Kasumi-1 (cell line): ENCODE data around the gene TMEM14B.
A peak's percentile ranks its signal among the peaks of the same experiment; 100 is the strongest.
"Not testable (repeated sequence)": the region's sequence is repeated elsewhere in the genome, so short reads cannot be mapped to it uniquely, and the experiment has no call there.

ENCODE experiments used
- DNase-seq, 2 experiments: peaks; one replicate each; lab custom pipeline; 2025; lab: John Stamatoyannopoulos, UW

The TMEM14B gene

GRCh38 chr6:10746915-10747250 is 722 bp upstream of the TMEM14B start:
- no peak for DNase-seq

DNA sequence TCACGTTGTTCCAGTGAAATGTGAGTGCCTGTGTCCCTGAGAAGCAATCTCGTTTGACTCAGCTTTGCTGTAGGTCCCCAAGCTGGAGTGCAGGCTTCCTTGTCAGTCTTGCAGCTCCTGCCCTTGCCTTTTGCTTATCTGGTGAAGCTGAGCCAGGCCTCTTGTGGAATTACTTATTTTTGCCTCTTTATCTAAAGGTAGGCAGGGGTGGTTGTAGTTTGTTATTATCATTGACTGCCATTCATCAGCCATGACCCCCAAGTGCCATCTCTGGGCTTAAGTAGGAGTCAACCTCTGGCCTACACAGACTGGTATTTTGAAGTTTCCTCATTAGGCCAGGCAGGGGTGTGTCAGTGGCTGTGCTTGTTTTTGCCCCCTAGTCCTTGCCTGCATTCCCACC is 2.1 kb downstream of the TMEM14B start:
- DNase-seq = no peak

- DNase-seq = not testable (repeated sequence)
These were observed 3.0 kb downstream of the TMEM14B start for GRCh38 chr6:10750568-10750967.

DNA sequence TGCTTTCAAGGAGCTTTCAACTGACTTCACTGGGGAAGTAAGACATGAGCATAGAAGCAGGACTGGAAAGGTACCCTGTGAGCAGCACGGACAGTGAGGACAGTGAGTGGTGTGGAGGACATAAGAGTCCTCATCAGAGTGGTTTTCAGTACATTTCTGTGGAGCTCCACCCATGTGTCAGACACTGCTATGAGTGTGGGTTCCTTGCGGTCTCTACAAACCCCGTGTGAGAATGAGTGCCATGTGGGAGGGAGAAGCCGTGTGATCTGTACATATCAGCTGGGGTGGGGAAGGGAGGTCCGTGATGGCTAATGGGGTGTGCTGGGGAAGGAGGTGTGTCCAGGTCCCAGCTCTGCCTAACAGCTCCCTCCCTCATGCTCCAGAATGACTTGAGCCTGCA is 4.2 kb downstream of the TMEM14B start:
- DNase-seq = not testable (repeated sequence)

GRCh38 chr6:10756085-10756484 is 8.5 kb downstream of the TMEM14B start:
- no peak for DNase-seq

DNA sequence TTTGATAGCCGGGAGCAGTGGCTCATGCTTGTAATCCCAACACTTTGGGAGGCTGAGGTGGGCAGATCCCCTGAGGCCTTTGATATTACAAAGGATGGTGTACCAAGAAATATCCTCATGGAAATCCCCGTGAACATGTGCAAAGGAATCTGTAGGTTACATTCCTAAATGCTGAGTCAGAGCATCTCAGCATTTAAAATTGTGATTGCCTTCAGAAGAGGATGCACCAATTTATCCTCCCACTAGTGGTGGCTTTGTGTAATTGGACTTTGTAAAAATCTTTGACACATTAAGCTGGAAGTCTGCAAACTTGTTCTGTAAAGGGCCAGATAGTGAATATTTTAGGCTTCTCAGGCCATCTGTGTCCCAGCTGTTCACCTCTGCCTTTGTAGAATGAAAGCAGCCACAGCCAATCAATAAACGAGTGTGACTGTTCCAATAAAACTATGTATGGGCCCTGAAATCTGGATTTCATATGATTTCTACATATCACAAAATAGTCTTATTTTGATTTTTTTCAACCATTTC is 11.8 kb downstream of the TMEM14B start:
- peak; percentile 55 to 67 for DNase-seq

DNA sequence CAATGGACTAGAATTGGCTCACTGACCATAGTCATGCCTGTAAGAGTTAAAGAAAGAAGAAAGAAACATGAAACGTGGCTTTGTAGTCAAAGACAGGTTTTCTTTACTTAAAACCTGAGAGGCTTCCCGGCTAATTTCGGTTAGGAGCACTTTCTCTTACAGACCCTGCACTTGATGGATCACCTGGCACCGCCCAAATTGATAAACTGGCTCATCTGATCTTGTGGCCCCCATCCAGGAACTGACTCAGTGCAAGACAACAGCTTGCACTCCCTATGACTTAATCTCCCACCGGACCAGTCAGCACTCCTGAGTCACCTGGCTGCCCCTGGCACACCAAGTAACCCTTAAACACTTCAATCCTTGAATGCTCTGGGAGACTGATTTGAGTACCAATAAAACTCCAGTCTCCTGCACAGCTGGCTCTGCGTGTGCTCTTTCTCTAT is 12.3 kb downstream of the TMEM14B start:
- DNase-seq = no peak

- DNase-seq = no peak
These were observed 15.4 kb downstream of the TMEM14B start for GRCh38 chr6:10763006-10763405.

- DNase-seq = no peak
These were observed 21.8 kb downstream of the TMEM14B start for GRCh38 chr6:10769419-10769818.

GRCh38 chr6:10771371-10771894 is 23.8 kb downstream of the TMEM14B start:
- DNase-seq = no peak

- DNase-seq = no peak
These were observed 30.6 kb downstream of the TMEM14B start for GRCh38 chr6:10778230-10778629.

DNA sequence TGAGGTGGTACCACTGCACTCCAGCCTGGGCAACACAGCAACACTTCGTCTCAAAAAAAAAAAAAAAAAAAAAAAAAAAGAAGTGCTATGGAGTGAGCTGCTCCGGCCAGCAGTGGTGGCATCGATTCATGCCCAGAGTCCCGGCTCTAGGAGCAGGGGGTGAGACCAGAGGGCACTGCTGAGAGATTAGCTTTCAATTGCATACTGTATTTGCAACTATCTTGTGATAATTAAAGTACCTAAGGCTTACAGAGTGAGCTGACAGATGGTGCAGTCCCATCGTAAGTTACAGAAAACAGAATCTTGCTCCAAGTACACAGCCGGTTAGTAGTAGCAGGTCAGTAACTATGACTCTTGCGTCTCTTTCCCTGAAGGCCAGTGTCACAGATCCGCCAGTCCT is 31.5 kb downstream of the TMEM14B start:
- DNase-seq = no peak

- no peak for DNase-seq
These were observed 44.1 kb downstream of the TMEM14B start for GRCh38 chr6:10791673-10792072.

DNA sequence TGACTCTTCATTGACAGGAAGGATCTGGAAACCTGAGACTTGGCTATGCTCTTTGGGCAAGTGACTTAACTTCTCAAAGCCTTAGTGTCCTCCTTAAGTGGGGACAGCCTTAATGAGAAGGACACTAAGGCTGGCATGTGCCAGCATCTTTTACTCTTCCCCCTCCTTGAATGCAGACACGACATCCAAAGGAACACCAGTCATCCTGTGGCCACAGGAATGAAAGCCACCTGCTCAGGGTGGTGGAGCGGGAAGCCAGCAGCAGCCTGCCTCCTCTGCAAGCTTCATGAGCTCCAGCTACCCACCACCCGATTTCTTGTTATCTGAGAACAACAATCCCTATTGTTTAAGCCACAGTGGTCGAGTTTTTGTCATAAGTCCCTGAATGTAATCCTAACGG is 44.5 kb downstream of the TMEM14B start:
- DNase-seq = no peak

GRCh38 chr6:10793035-10793434 is 45.4 kb downstream of the TMEM14B start:
- no peak for DNase-seq

DNA sequence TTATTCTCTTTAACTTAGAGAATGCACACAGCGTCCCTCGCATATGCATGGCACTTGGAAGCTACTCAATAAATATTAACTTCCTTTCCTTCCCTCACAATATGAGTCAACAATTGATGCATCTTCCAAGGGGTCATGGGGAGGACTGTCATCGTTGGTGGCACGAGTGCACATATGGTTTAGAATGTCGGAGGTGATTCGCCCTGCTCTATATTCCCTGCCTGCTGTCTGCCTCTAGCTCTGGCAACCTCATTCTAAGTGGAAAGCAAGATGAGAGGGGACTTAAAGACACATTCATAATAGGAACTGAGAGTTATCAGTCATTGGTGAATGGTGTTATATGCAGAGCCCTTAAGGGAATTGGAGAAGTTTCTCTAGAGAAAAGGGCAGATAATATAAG is 46.1 kb downstream of the TMEM14B start:
- no peak for DNase-seq

- DNase-seq = no peak
These were observed 46.6 kb downstream of the TMEM14B start for GRCh38 chr6:10794239-10794638.

DNA sequence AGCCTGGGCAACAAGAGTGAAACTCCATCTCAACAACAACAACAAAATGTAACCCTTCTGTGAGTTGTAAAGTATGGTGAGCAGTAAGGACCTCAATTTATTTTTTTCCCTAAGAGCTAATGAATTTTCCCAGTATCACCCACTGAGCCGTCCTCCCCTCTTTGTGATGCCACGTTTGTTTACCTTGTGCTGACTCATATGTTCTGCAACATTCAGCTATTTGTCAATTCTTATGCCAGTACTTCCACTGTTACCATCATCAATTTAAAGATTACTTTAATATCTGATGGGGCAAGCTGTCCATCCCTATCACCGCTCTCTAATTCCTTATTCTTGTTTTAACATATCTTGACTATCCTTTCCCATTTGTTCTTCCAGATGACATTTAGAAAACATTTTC is 53.2 kb downstream of the TMEM14B start:
- no peak for DNase-seq

GRCh38 chr6:10801224-10801848 is 53.7 kb downstream of the TMEM14B start:
- DNase-seq = peak; percentile 55 to 68
